Large intestine (tissue), 3 donors: ENCODE results near the gene TRIM17. TPM values are rescaled to one million over a fixed set of nuclear protein-coding genes. Genes with fewer than 3 reads are reported as not detected.

Experiments used
- DNase-seq, 2 donors: peaks; one replicate each; pipeline versions ENCODE4 v3.0.0 to v3.0.0-alpha.2; 2013
- H3K27ac ChIP-seq: one replicate; pipeline ENCODE4 v1.5.1; 2013; ENCODE audit warnings: low read length
- H3K27me3 ChIP-seq: 2 replicates; pipeline ENCODE4 v1.6.1; 2013; ENCODE audit warnings: low read length; ENCODE audit not compliant: control insufficient read depth, insufficient read depth
- H3K36me3 ChIP-seq: 2 replicates; pipeline ENCODE4 v1.6.1; 2013; ENCODE audit warnings: low read length; ENCODE audit not compliant: control insufficient read depth, insufficient read depth
- H3K4me1 ChIP-seq: one replicate; pipeline ENCODE4 v1.6.1; 2013; ENCODE audit warnings: low read length; ENCODE audit not compliant: control insufficient read depth, insufficient read depth
- H3K4me3 ChIP-seq: one replicate; pipeline ENCODE4 v1.5.1; 2013; ENCODE audit warnings: low read length
- H3K9me3 ChIP-seq: one replicate; pipeline ENCODE4 v1.6.1; 2013; ENCODE audit warnings: mild to moderate bottlenecking, low read depth, low read length, moderate library complexity; ENCODE audit not compliant: control insufficient read depth
- WGBS: methylation state at CpG from one replicate; pipeline ENCODE4 v1.1.5; 2013; ENCODE audit warnings: low lambda C conversion rate; ENCODE audit not compliant: insufficient coverage; 5-methylcytosine and 5-hydroxymethylcytosine counted together
- polyA plus RNA-seq: library from polyadenylated mRNA; unstranded; fragments of 120-200 nt; gene quantifications from one replicate; pipeline ENCODE4 v1.2.1, GENCODE V29; 2013

Gene TRIM17
- polyA plus RNA-seq, 1 donor: 1.3 TPM

DNA sequence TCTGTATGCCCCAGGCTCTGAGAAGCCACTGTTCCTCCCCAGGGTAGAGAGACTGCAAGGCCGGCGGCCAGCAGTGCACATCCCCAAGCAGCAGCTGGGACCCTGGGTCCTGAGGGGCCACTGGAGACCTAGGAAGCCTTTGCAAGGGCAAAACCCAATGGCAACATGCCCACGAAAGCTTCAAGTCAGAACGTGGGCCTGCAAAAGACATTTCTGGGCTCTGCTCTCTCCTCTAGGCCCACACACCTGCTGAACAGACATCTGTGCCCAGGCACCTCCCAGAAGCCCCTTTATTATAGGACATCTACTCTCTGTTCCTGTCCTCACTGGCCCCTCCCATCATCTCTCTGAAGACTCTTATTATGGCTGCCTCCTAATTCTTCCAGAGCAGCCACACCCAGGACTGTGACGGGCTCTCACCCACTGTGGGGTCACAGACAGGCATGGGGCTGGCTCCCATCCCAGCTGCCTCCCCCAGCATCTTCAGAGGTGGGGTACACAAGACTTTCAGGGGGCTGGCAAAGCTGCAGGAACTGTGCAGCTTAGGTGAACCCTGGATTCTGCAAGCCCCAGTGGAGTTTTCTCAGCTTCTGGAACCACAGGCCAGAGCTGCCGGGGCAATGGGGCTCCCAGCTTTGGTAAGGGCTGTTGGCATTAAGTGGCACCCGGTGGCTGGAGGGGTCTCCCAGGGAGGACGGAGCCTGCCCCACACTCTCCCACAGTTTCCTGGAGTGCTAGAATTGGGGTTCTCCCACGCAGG lies 22.7 kb downstream of the TRIM17 start:
- no CpG with 5 or more reads among the region's 9 CpGs for WGBS
- DNase-seq: no peak
- Histone ChIP-seq H3K27ac (no peak overlapping the region), H3K9me3 (no peaks in the 10 kb centered on the region), H3K36me3 (peaks cover 56% of the 10 kb centered on the region), H3K4me3 (no peak overlapping the region), H3K27me3 (no peaks in the 10 kb centered on the region), H3K4me1 (no peaks in the 10 kb centered on the region)

DNA sequence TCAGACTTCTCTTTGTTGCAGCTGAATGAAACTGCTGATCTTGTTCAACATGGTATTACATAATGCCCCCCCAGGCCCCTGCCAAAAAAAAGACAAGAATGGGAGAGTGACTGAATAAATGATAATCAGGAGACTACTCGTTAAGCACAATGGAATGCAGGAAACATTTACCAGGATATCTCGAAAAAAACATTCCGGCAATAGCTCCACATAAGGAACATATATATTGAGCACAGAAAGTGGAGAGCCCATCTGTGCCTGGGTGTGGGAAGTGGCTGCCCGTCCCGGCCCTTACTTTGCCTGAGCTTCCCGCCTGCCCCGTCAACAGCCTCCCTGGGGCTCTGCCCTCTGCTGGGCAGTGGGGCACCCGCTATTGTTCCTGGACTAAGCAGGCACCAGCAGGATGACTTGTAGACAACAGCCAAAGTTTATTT lies 23.4 kb downstream of the TRIM17 start:
- Histone ChIP-seq H3K9me3 (no peaks in the 10 kb centered on the region), H3K4me1 (no peaks in the 10 kb centered on the region), H3K4me3 (no peak overlapping the region), H3K27ac (no peak overlapping the region), H3K36me3 (peaks cover 50% of the 10 kb centered on the region), H3K27me3 (no peaks in the 10 kb centered on the region)
- 100% methylated on average over 2 of the region's 8 CpGs for WGBS
- DNase-seq: no peak

DNA sequence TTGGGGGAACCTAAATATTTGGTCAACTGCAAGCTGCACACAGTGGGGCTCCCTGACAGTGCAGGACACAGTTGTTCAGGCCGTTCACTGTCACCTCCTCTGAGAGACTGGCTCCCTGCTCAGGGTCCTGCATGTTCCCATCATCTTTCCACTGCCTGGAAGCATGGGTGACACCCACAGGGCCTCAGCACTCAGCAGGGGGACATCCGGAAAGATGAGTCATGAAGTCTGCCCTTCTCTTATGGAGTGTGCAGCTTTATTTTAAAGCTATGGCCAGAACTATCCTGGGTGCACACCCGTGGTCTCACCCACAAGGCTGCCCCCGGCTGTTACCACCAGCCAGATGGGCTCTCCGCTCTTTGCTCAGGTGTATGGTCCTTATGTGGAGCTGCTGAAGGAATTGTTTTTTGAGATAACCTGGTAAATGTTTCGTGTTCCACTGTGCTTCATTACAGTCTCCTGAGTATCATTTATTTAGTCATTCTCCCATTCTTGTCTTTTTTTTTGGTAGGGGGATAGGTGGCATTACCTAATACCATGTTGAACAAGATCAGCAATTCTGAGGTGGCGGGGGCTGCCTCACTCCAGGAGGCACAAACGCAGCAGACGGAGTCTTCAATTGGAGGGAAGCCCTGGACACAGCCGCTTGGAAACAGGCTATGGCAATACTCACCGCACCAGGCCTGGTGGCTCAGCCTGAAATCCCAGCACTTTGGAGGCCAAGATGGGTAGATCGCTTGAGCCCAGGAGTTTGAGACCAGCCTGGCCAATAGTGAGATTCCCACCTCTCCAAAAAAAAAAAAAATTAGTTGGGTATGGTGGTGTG lies 24.3 kb downstream of the TRIM17 start:
- Histone ChIP-seq H3K27me3 (no peaks in the 10 kb centered on the region), H3K4me3 (no peak overlapping the region), H3K27ac (no peak overlapping the region), H3K9me3 (no peaks in the 10 kb centered on the region), H3K36me3 (peaks cover 41% of the 10 kb centered on the region), H3K4me1 (no peaks in the 10 kb centered on the region)
- no peak for DNase-seq
- 100% methylated on average over 1 of the region's 12 CpGs for WGBS

DNA sequence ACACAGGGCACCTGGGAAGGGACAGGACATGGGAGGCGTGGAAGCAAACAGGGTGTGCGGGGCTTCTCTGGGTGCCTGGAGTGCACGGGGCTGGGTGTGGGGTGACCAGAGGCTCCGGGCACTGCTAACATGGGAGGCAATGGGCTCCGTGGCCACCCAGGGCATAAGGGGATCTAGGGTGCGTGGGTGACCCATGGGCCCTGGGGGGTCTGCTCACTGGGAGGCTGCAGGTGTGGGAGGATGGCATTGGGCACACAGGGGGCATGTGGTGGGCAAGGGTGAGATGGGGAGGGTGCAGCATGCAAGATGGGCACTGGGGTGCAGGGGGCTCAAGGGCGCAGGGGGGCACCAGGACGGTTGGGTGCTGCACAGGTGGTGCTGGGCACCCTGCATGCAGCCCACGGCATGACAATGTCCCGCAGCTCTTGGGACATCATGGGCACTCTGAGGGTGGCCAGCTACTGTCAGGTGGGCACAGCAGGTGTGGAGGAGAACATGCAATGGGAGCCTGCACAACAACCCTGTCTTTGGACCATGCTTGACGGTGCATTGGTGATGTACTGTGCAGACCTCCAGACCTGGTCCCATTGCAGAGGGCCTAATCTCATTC lies 25.1 kb downstream of the TRIM17 start:
- H3K27ac ChIP-seq: no peak overlapping the region
- peaks cover 33% of the 10 kb centered on the region for H3K36me3 ChIP-seq
- H3K4me3 ChIP-seq: no peak overlapping the region
- no peaks in the 10 kb centered on the region for H3K9me3 ChIP-seq
- WGBS: no CpG with 5 or more reads among the region's 11 CpGs
- no peaks in the 10 kb centered on the region for H3K4me1 ChIP-seq
- no peaks in the 10 kb centered on the region for H3K27me3 ChIP-seq
- no peak for DNase-seq

DNA sequence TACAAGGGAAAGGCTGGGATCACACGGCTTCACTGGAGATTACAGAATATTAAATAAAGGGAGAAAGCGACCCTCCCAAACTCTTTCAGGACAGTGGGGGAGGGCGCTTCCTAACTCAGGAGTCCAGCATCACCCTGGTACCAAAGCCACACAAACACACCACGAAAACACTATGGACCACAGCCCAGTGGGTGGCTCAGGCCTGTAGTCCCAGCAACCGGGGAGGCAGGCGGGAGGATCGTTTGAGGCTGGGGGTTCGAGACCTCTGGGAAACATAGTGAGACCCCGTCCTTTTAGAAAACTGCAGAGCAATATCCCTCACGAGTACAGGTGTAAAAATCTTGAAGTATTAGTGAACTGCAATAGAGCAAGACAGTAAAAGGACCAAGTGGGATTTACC lies 26.0 kb downstream of the TRIM17 start:
- Histone ChIP-seq H3K4me3 (no peak overlapping the region), H3K27ac (no peak overlapping the region), H3K27me3 (no peaks in the 10 kb centered on the region), H3K9me3 (no peaks in the 10 kb centered on the region), H3K36me3 (peaks cover 25% of the 10 kb centered on the region), H3K4me1 (no peaks in the 10 kb centered on the region)
- DNase-seq: no peak
- no CpG with 5 or more reads among the region's 10 CpGs for WGBS

DNA sequence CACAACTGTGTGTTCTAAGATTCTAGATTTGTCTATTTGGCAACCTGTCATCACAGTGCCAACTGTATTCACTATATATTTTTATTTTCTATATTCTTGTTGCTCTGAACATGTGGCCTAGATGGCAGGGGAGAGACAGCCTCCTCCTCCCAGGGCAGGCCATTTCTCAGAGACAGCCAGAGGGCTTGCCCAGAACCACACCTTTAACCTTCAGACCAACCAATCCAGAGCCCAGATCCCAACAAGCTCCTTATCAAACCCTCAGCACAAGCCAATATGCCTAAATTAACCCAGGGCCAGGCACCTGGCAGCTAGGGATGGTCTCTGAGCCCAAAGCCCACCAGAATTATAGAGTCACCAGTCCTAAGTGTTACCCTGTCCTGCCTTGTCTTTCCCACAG lies 29.3 kb downstream of the TRIM17 start:
- Histone ChIP-seq H3K27me3 (no peaks in the 10 kb centered on the region), H3K4me1 (no peaks in the 10 kb centered on the region), H3K4me3 (no peak overlapping the region), H3K9me3 (no peaks in the 10 kb centered on the region), H3K36me3 (peaks cover 2% of the 10 kb centered on the region), H3K27ac (no peak overlapping the region)
- no peak for DNase-seq

DNA sequence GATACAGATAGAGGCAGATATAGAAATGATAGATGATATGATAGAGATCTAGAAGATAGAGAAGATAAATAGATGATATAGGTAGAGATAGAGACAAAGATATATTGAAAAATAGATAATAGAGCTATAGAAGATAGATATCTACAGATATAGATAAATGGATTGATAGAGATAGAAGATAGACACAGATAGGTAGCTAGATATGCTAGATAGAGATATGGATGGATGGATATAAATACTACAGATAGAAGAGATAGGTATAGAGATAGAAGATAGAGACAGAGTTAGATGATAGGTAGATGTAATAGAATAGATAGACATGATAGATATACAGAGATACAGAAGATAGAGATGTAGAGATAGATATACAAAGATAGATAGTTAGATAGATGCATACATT lies 31.4 kb downstream of the TRIM17 start:
- Histone ChIP-seq H3K4me1 (no peaks in the 10 kb centered on the region), H3K9me3 (no peaks in the 10 kb centered on the region), H3K36me3 (no peaks in the 10 kb centered on the region), H3K27me3 (no peaks in the 10 kb centered on the region), H3K4me3 (no peak overlapping the region), H3K27ac (no peak overlapping the region)
- no peak for DNase-seq

DNA sequence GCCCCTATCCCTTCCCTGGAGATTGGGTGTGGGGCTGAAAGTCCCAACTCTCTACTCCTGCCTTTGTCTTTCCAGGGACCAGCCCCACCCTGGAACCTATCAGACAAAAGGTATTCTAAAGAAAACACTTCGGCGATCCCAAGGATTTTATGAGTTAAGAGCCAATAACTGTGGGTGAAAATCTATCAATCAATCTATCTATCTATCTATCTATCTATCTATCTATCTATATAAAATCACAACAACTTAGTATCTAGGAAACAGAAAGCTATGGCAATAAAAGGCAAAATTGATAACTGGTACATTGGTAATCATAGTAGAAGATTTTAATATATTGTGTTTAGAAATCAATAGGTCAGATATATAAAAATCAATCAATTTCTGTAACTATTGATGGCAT lies 32.9 kb downstream of the TRIM17 start:
- H3K4me3 ChIP-seq: no peak overlapping the region
- H3K4me1 ChIP-seq: peaks cover 5% of the 10 kb centered on the region
- no peaks in the 10 kb centered on the region for H3K9me3 ChIP-seq
- no CpG with 5 or more reads among the region's 2 CpGs for WGBS
- H3K27me3 ChIP-seq: no peaks in the 10 kb centered on the region
- H3K36me3 ChIP-seq: no peaks in the 10 kb centered on the region
- DNase-seq: no peak
- H3K27ac ChIP-seq: no peak overlapping the region

DNA sequence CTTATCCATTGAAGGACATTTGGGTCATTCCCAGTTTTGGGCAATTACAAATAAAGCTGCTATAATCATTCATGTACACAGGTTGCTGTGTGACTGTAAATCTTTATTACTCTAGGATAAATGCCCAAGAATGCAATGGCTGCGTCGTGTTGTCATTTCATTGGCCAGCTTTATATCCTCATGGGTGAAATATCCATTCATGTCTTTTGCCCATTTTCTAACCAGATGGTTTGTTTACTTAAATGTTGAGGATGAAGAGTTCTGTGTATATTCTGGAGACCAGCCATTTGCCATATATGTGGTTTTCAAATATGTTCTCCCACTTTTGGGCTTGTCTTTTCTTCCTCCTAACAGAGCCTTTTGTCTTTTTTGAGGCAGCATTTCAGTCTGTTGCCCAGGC lies 35.3 kb downstream of the TRIM17 start:
- H3K4me1 ChIP-seq: peaks cover 16% of the 10 kb centered on the region
- WGBS: no CpG with 5 or more reads among the region's 2 CpGs
- no peak for DNase-seq

DNA sequence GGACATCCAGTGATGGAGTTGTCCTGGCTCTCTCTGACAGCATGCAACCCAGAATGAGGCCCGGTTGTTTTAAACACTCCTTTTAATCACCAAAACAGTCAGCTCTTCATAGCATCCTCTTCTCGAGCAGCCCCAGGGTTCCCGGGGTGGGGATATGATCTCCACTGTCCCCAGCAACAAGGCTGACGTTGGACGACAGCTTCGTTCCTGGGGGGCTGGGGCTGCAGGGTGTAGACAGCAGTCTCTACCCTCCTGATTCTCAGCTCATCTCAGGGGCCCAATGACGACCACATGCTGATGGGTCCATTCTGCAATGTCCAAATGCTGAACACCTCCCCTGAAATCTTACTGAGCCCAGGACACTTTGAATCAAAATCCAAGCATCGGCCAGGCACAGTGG lies 37.0 kb downstream of the TRIM17 start:
- Histone ChIP-seq H3K27ac (no peak overlapping the region), H3K36me3 (peaks cover 9% of the 10 kb centered on the region), H3K27me3 (no peaks in the 10 kb centered on the region), H3K4me1 (peaks cover 16% of the 10 kb centered on the region), H3K9me3 (peaks cover 4% of the 10 kb centered on the region), H3K4me3 (no peak overlapping the region)
- DNase-seq: no peak
- WGBS: no CpG with 5 or more reads among the region's 8 CpGs

More for the DNA sequence above, 35.3 kb downstream of the TRIM17 start:
- Histone ChIP-seq H3K9me3 (peaks cover 4% of the 10 kb centered on the region), H3K27me3 (no peaks in the 10 kb centered on the region), H3K27ac (no peak overlapping the region), H3K36me3 (no peaks in the 10 kb centered on the region), H3K4me3 (no peak overlapping the region)
